Body of pancreas (tissue), 4 donors: ENCODE measurements around the gene SRSF9. TPM values are rescaled to one million over a fixed set of nuclear protein-coding genes. Genes with fewer than 3 reads are reported as not detected.

Experiments used
- ATAC-seq: fragments of 150-250 bp; one replicate; pipeline ENCODE4 v1.9.1; 2016
- DNase-seq, 4 donors: peaks; one replicate each; pipeline ENCODE4 v3.0.0-alpha.2; 2019
- H3K27ac ChIP-seq, 4 donors: fragments of 200-600 bp; sonication (generic); 1 replicate in 3 of 4; 2 replicates in 1 of 4; pipeline versions ENCODE4 v1.5.1 to v1.6.1; 2016 to 2019; ENCODE audit warnings: mild to moderate bottlenecking in 1 of 4, mixed read lengths in 1 of 4, moderate library complexity in 1 of 4
- H3K27me3 ChIP-seq, 2 donors: fragments of 200-600 bp; sonication (generic); one replicate each; pipeline ENCODE4 v1.6.0; 2016; ENCODE audit warnings: mild to moderate bottlenecking in 1 of 2
- H3K36me3 ChIP-seq, 2 donors: fragments of 200-600 bp; sonication (generic); replicated peaks in 1 of 2; 2 replicates each; pipeline ENCODE4 v1.5.1; 2016; ENCODE audit warnings: low read depth in 2 of 2; ENCODE audit not compliant: insufficient read depth in 1 of 2
- H3K4me1 ChIP-seq: fragments of 200-600 bp; sonication (generic); one replicate; pipeline ENCODE4 v1.6.0; 2016
- H3K4me3 ChIP-seq, 2 donors: fragments of 200-600 bp; sonication (generic); 1 replicate in 1 of 2; 2 replicates in 1 of 2; pipeline ENCODE4 v1.5.1; 2016 to 2019
- H3K9me3 ChIP-seq, 3 donors: fragments of 200-600 bp; sonication (generic); 1 replicate in 2 of 3; 2 replicates in 1 of 3; pipeline ENCODE4 v1.5.1; 2016
- CTCF ChIP-seq, 7 experiments: fragments of 450-650 bp in 4 of 7; fragments of 200-600 bp in 3 of 7; sonication (generic) in 3 of 7; IDR thresholded peaks; one replicate each; pipeline ENCODE4 v1.5.1; 2016 to 2019; ENCODE audit warnings: antibody characterized with exemption in 7 of 7
- POLR2A ChIP-seq, 3 donors: fragments of 450-650 bp; IDR thresholded peaks; one replicate each; pipeline ENCODE4 v1.6.1; 2016; ENCODE audit warnings: antibody characterized with exemption in 3 of 3, mild to moderate bottlenecking in 2 of 3
- WGBS, 2 donors: methylation state at CpG; one replicate each; pipeline ENCODE4 v1.1.5; 2017; 5-methylcytosine and 5-hydroxymethylcytosine counted together
- intact Hi-C: fragments of 100-400 bp; cut with DNase I; formaldehyde crosslinking; loops from one replicate; pipeline ENCODE4 v1.15.1; 2023
- total RNA-seq, 2 donors: library from RNA; depleted of rRNA; stranded (reverse); fragments of >200 nt; gene quantifications; one replicate each; pipeline ENCODE4 v1.1.0, GENCODE V29; 2016

Gene SRSF9
- total RNA-seq, 2 donors from 2014 or later, result 86.0 to 93.9 TPM

GRCh38 chr12:120445911-120446843, 23.4 kb downstream of the SRSF9 start, which contains the start of the genes GATC and TRIAP1:
Gene GATC (plus strand): TSS chr12:120446444. CDS start chr12:120446481, 37 bp downstream.
Gene TRIAP1 (minus strand): TSS chr12:120446384. CDS start chr12:120446372, 12 bp downstream.
- no peaks in the 10 kb centered on the region for H3K27me3 ChIP-seq
- H3K27ac ChIP-seq, result peak within 1 kb of the TSS; percentile 79 to 94 (median 86)
- peak within 1 kb of the TSS; percentile 60 to 84 for H3K4me3 ChIP-seq
- no peaks in the 10 kb centered on the region for H3K9me3 ChIP-seq
- whole genome bisulfite sequencing, 2 donors, result 0% methylated on average over 4 to 73 of the region's 73 CpGs
- intact Hi-C loops, result no loop called here
- H3K4me1 ChIP-seq, result peaks cover 46% of the 10 kb centered on the region
- TF ChIP-seq POLR2A (IDR thresholded peaks at IDR 0.05), result peak; percentile 45 to 87 (median 86)
- peak in 2 of 7 experiments; percentile 11 to 22 for TF ChIP-seq CTCF (IDR thresholded peaks at IDR 0.05)
- peak; percentile 96 for ATAC-seq
- peak; percentile 78 to 85 (median 83) for DNase-seq
- H3K36me3 ChIP-seq, result peaks cover 0 to 1% of the 10 kb centered on the region in 2 donors

DNA sequence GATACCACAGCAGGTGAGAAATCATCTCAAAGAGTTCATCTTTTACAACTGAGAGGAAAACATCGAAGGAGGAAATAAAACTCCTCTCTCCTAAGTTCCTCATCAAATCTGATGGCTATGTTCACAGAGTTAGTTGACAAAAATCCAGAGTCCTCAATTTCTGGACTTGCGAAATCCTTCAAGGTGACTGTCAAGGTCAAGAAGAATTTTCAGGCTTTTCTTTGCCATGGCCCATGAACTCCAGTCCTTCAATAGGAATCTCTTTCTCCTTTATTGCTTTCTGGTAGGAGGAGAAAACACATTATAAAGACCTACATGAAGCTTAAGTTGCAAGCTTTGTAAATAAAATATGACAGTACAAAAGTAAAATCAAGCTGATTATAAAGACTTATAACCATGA, 24.9 kb downstream of the SRSF9 start:
- intact Hi-C loops, result no loop called here
- 36 to 44% methylated on average over 2 of the region's 2 CpGs for WGBS, 2 donors
- Histone ChIP-seq H3K4me1 (peaks cover 46% of the 10 kb centered on the region), H3K27me3 (no peaks in the 10 kb centered on the region), H3K4me3 (no peak overlapping the region), H3K36me3 (peaks cover 0 to 4% of the 10 kb centered on the region in 2 donors), H3K27ac (peak overlapping the region in 1 of 4 donors; percentile 3), H3K9me3 (no peaks in the 10 kb centered on the region)
- DNase-seq, result no peak
- no peak for ATAC-seq
- TF ChIP-seq CTCF (IDR thresholded peaks at IDR 0.05), result no peak

GRCh38 chr12:120439646-120440247, 29.8 kb downstream of the SRSF9 start:
- no peak overlapping the region for H3K4me3 ChIP-seq
- peak overlapping the region in 1 of 4 donors; percentile 39 for H3K27ac ChIP-seq
- no peaks in the 10 kb centered on the region for H3K9me3 ChIP-seq
- intact Hi-C loops, result no loop called here
- H3K4me1 ChIP-seq, result peaks cover 22% of the 10 kb centered on the region
- WGBS, 2 donors, result 3 to 8% methylated on average over 6 of the region's 6 CpGs
- no peak for TF ChIP-seq POLR2A (IDR thresholded peaks at IDR 0.05)
- peak; percentile 50 to 73 (median 63) for TF ChIP-seq CTCF (IDR thresholded peaks at IDR 0.05)
- DNase-seq (peak; percentile 66 to 76 (median 74)), ATAC-seq (peak; percentile 62)
- H3K27me3 ChIP-seq, result no peaks in the 10 kb centered on the region
- H3K36me3 ChIP-seq, result peaks cover 0 to 3% of the 10 kb centered on the region in 2 donors

DNA sequence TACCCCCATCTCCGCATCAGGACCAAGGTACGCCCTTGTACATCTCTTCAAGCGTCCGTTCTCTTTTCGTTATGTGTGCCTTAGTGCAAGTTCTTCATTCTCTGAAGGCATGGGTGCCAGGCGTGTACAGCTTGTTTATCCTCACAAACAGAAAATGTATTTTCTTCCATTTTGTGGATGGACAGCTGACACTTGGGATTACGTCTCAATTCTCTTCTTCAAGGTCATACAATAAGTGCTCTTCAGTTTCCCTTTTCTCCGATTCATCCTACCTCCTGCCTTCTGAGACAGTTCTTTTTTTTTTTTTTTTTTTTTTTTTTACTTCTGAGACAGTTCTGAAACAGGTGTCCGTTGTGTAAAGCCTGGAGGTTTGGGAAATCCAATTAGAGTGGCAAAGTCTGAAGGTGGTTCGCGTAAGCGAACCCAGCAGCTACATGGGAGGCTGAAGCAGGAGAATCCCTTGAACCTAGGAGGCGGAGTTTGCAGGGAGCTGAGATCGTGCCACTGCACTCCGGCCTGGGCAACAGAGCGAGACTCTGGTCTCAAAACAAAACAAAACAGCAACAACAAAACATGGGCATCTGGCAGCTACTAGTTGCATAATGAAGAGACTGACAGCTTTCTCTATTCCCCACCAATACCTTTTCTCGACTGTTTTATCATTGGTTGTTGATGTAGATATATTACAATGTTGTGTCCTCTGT, 30.9 kb downstream of the SRSF9 start:
- TF ChIP-seq POLR2A (IDR thresholded peaks at IDR 0.05) (no peak), CTCF (IDR thresholded peaks at IDR 0.05) (no peak)
- H3K36me3 ChIP-seq, result peaks cover 0 to 2% of the 10 kb centered on the region in 2 donors
- ATAC-seq, result no peak
- no peaks in the 10 kb centered on the region for H3K9me3 ChIP-seq
- peak overlapping the region; percentile 71 to 89 for H3K4me3 ChIP-seq
- no peak for DNase-seq
- peaks cover 17% of the 10 kb centered on the region for H3K4me1 ChIP-seq
- WGBS, 2 donors, result 20 to 21% methylated on average over 17 of the region's 17 CpGs
- H3K27ac ChIP-seq, result peak overlapping the region in 3 of 4 donors; percentile 67 to 86 (median 72)
- intact Hi-C loops, result no loop called here
- no peaks in the 10 kb centered on the region for H3K27me3 ChIP-seq
